ENCODE measurements around the gene VWC2. TPM values are rescaled to one million over a fixed set of nuclear protein-coding genes. Genes with fewer than 3 reads are reported as not detected.

VWC2 gene
- not detected for polyA plus RNA-seq (2012; ENCODE audit: insufficient read depth, insufficient read length, low read depth)

DNA sequence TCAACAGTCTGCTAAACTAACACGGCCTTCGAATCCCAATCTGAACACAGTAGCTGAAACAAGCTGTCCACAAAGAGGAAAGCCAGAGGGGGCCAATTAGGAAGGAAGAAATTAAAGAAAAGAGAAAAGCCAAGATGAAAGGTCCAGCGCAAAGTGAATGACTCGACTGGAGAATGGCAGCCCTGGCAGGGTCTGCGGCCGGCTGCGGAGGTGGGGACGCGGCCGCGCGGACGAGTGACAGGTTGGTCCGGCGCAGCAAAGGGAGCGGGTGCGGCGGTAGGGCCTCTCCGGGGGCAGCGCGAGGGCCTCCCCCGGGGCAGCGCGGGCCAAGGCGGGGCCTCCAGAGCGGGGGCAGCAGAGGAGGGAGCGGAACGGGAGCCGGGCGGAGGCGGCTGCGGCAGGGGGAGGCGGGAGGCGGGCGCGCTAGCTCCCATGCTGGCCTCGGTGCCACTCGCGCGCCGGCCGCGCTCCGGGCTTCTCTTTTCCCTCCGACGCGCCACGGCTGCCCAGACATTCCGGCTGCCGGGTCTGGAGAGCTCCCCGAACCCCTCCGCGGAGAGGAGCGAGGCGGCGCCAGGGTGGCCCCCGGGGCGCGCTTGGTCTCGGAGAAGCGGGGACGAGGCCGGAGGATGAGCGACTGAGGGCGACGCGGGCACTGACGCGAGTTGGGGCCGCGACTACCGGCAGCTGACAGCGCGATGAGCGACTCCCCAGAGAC is at the start of gene VWC2:
Gene VWC2 (plus strand): TSS at position 421 of the 718 bp plus-strand sequence. CDS start 1,798 bp downstream, outside the sequence.
- peaks cover 47% of the 10 kb centered on the region for H3K27me3 ChIP-seq
- H3K4me3 ChIP-seq (ENCODE audit: low read depth, low read length): no peak within 1 kb of the TSS
- no peaks in the 10 kb centered on the region for H3K4me1 ChIP-seq
- TF ChIP-seq, protein P1, sequence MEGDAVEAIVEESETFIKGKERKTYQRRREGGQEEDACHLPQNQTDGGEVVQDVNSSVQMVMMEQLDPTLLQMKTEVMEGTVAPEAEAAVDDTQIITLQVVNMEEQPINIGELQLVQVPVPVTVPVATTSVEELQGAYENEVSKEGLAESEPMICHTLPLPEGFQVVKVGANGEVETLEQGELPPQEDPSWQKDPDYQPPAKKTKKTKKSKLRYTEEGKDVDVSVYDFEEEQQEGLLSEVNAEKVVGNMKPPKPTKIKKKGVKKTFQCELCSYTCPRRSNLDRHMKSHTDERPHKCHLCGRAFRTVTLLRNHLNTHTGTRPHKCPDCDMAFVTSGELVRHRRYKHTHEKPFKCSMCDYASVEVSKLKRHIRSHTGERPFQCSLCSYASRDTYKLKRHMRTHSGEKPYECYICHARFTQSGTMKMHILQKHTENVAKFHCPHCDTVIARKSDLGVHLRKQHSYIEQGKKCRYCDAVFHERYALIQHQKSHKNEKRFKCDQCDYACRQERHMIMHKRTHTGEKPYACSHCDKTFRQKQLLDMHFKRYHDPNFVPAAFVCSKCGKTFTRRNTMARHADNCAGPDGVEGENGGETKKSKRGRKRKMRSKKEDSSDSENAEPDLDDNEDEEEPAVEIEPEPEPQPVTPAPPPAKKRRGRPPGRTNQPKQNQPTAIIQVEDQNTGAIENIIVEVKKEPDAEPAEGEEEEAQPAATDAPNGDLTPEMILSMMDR (IDR thresholded peaks at IDR 0.05; ENCODE audit: low read depth, low read length): no peak
- no peaks in the 10 kb centered on the region for H3K9me3 ChIP-seq
- DNase-seq: no peak
- no peaks in the 10 kb centered on the region for H3K36me3 ChIP-seq

DNA sequence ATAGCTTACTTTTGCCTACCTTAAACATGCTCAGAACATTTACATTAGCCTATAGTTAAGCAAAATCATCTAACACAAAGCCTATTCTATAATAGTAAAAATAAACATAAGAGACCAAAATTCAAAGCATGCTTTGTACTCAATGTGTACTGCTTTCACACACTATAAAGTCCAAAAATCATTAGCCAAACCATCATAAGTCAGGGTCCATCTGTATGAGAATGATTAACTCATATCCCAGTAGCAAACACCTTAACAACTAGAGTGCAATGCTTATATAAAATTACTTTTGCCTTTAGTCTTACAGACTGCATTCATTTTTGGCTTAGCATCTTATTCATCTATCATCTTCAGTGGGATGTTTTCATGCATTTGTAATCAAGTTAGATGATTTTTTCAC is 49.4 kb upstream of the VWC2 start:
- Histone ChIP-seq H3K36me3 (no peaks in the 10 kb centered on the region), H3K27me3 (no peaks in the 10 kb centered on the region), H3K4me1 (no peaks in the 10 kb centered on the region), H3K4me3 (ENCODE audit: low read depth, low read length) (no peak overlapping the region), H3K9me3 (no peaks in the 10 kb centered on the region)
- TF ChIP-seq, protein P1 (IDR thresholded peaks at IDR 0.05; ENCODE audit: low read depth, low read length): no peak
- DNase-seq: no peak

DNA sequence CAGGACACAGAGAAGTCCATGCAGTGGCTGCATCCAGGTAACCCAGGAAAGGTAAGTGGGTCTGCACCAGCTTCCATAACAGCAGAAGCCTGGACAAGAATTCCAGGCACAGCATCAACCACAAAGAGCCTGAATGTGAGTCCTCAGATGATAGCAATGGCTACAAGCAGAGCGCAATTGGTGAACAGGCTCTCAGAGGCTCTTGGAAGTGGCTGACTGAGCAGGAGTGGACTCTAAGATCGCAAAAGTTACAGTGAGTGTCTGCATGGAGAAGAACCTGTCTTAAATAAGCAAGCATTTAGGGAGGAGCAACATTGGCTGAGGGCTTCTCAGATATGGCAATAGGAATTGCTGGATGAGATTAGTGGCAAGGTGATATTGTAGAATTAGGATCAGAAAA is 41.6 kb upstream of the VWC2 start:
- no peak overlapping the region for H3K4me3 ChIP-seq (ENCODE audit: low read depth, low read length)
- no peaks in the 10 kb centered on the region for H3K27me3 ChIP-seq
- no peak for DNase-seq
- TF ChIP-seq, protein P1 (IDR thresholded peaks at IDR 0.05; ENCODE audit: low read depth, low read length): no peak
- H3K4me1 ChIP-seq: no peaks in the 10 kb centered on the region
- no peaks in the 10 kb centered on the region for H3K36me3 ChIP-seq
- H3K9me3 ChIP-seq: no peaks in the 10 kb centered on the region

DNA sequence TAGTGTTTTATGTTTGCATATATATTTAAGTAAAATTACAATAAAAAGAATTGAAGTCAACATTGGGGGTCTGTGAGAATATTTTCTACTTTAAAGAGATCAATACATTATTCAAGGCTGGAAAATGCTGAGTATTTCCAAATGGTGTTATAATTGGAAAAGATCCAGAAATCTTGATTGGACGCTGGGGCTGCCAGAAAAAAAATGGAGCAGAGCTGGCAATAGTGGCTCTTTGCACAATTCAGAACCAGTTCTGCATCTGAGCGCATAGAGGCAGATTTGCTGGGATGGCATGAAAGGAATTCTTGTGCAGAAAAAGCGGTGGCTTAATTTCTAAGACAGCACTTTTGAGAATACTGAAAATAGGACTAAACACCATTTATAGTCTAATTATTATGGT is 10.8 kb upstream of the VWC2 start:
- no peaks in the 10 kb centered on the region for H3K27me3 ChIP-seq
- no peaks in the 10 kb centered on the region for H3K4me1 ChIP-seq
- H3K4me3 ChIP-seq (ENCODE audit: low read depth, low read length): no peak overlapping the region
- no peaks in the 10 kb centered on the region for H3K9me3 ChIP-seq
- DNase-seq: no peak
- TF ChIP-seq, protein P1 (IDR thresholded peaks at IDR 0.05; ENCODE audit: low read depth, low read length): no peak
- H3K36me3 ChIP-seq: no peaks in the 10 kb centered on the region

DNA sequence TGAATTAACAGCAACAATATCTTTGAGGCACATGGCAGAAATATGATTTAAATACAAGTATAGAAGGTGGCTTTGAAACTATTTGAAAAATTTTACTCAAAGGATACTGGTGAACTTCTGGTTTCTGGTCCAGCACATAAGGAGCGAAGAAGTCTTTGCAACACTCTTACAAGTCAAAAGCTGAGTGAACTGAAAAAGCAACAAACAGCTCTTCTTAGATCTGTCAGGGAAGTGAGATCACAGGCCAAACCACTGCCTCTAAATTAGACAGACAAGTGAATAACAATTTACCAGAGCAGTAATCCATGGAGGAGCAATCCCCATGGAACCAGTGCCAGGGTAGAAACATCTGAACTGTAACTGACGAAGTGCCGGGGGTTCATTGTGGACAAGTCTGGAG is 9.6 kb upstream of the VWC2 start:
- H3K27me3 ChIP-seq: no peaks in the 10 kb centered on the region

DNA sequence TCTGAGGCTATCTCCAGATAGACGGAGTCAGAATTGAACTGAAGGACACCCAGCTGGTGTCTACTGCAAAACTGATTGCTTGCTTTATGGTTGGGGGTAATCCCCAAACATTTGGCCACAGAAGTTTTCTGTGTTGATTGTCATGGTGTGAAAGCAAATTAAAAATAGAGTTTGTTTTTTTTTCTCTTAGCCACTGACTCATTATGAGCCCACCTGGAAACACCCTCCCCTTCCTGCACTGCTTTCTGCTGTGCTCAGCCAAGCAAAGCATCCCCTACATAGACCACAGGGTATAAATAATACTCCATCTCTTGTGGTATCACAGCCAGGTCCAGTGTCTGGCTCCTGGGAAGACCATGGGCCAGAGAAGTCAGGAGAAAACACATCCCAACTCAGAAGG is 6.5 kb upstream of the VWC2 start:
- H3K4me1 ChIP-seq: no peaks in the 10 kb centered on the region
- no peak overlapping the region for H3K4me3 ChIP-seq (ENCODE audit: low read depth, low read length)
- no peak for DNase-seq
- TF ChIP-seq, protein P1 (IDR thresholded peaks at IDR 0.05; ENCODE audit: low read depth, low read length): no peak
- no peaks in the 10 kb centered on the region for H3K36me3 ChIP-seq
- H3K27me3 ChIP-seq: peaks cover 2% of the 10 kb centered on the region; the same call in 1 of the 2 replicates
- H3K9me3 ChIP-seq: no peaks in the 10 kb centered on the region

More for the DNA sequence above, 9.6 kb upstream of the VWC2 start:
- H3K36me3 ChIP-seq: no peaks in the 10 kb centered on the region
- TF ChIP-seq, protein P1 (IDR thresholded peaks at IDR 0.05; ENCODE audit: low read depth, low read length): no peak
- no peak for DNase-seq
- no peak overlapping the region for H3K4me3 ChIP-seq (ENCODE audit: low read depth, low read length)
- H3K9me3 ChIP-seq: no peaks in the 10 kb centered on the region
- H3K4me1 ChIP-seq: no peaks in the 10 kb centered on the region

Data from BE2C (cell line).